Endothelial cell of umbilical vein (primary cell): ENCODE results near the gene EPB41L1. TPM values are rescaled to one million over a fixed set of nuclear protein-coding genes. Genes with fewer than 3 reads are reported as not detected.

Experiments
- BruUV-seq: library from RNA; stranded (reverse); fragments of 400-500 nt; replicated peaks from 2 replicates; lab custom pipeline; 2021; lab: Mats Ljungman, UMichigan
- CTCF ChIA-PET: fragments of 300-600, 350-600 bp; sonication (Branson Sonifier 250); formaldehyde crosslinking; loops from one replicate; lab custom pipeline; 2021; ENCODE audit warnings: antibody characterized with exemption, inconsistent platforms; lab: Charles Lee
- POLR2A ChIA-PET: fragments of 300-600, 350-600 bp; sonication (Branson Sonifier 250); formaldehyde crosslinking; loops from one replicate; lab custom pipeline; 2021; ENCODE audit warnings: antibody characterized with exemption, inconsistent platforms; lab: Charles Lee
- DNase-seq: peaks from one replicate; pipeline ENCODE4 v3.0.0-alpha.2; 2011; ENCODE audit warnings: low read depth, low spot score
- FAIRE-seq: peaks from 2 replicates; lab custom pipeline; 2011; peaks lifted over from hg19 to GRCh38; lab: Jason Lieb, UNC
- H2AFZ ChIP-seq: 2 replicates; pipeline ENCODE4 v1.6.0; 2012; ENCODE audit warnings: low read depth, low read length, control low read depth, inconsistent platforms
- H3K27ac ChIP-seq: 2 replicates; pipeline ENCODE4 v1.5.1; 2011; ENCODE audit warnings: low read depth, mild to moderate bottlenecking, control low read depth, low read length, moderate library complexity; ENCODE audit not compliant: insufficient read depth
- H3K27me3 ChIP-seq, 2 experiments: 2 replicates each; pipeline versions ENCODE4 v1.6.0 to v1.6.1; 2011; ENCODE audit warnings: low read length in 2 of 2, mixed read lengths in 1 of 2; ENCODE audit not compliant: control insufficient read depth in 2 of 2, insufficient read depth in 2 of 2
- H3K36me3 ChIP-seq, 2 experiments: 2 replicates in 1 of 2; 3 replicates in 1 of 2; pipeline ENCODE4 v1.5.1; 2011; ENCODE audit warnings: low read length in 2 of 2, mild to moderate bottlenecking in 1 of 2, moderate library complexity in 1 of 2; ENCODE audit not compliant: control insufficient read depth in 2 of 2, insufficient read depth in 2 of 2; ENCODE audit errors: extremely low read depth in 1 of 2
- H3K4me1 ChIP-seq: 3 replicates; pipeline ENCODE4 v1.5.1; 2011; ENCODE audit warnings: mild to moderate bottlenecking, low read length; ENCODE audit not compliant: control insufficient read depth, insufficient read depth; ENCODE audit errors: extremely low read depth
- H3K4me2 ChIP-seq: 2 replicates; pipeline ENCODE4 v1.6.1; 2011; ENCODE audit warnings: low read length, control low read depth, mixed read lengths; ENCODE audit not compliant: insufficient read depth
- H3K4me3 ChIP-seq, 3 experiments: fragments of 200-600 bp in 1 of 3; sonication (generic), shearing (Covaris generic) in 1 of 3; replicated peaks in 1 of 3; 2 replicates each; pipeline ENCODE4 v1.5.1; 2011 to 2016; ENCODE audit warnings: control low read depth in 3 of 3, low read length in 3 of 3, mild to moderate bottlenecking in 2 of 3, inconsistent platforms in 1 of 3, low read depth in 1 of 3, moderate library complexity in 1 of 3; ENCODE audit not compliant: insufficient read depth in 1 of 3
- H3K79me2 ChIP-seq: 2 replicates; pipeline ENCODE4 v1.6.0; 2012; ENCODE audit warnings: low read length, inconsistent platforms; ENCODE audit not compliant: control insufficient read depth, insufficient read depth
- H3K9ac ChIP-seq: replicated peaks from 2 replicates; pipeline ENCODE3; 2011; ENCODE audit warnings: low read length, control low read depth; ENCODE audit not compliant: insufficient read depth; ENCODE audit errors: extremely low read depth
- H3K9me1 ChIP-seq: replicated peaks from 3 replicates; pipeline ENCODE4 v1.6.0; 2011; ENCODE audit warnings: mild to moderate bottlenecking, low read length; ENCODE audit not compliant: control insufficient read depth, insufficient read depth; ENCODE audit errors: extremely low read depth
- H3K9me3 ChIP-seq: replicated peaks from 2 replicates; pipeline ENCODE4 v1.5.1; 2012; ENCODE audit warnings: low read length, inconsistent platforms; ENCODE audit not compliant: control insufficient read depth, insufficient read depth
- H4K20me1 ChIP-seq: replicated peaks from 2 replicates; pipeline ENCODE3; 2011; ENCODE audit warnings: mild to moderate bottlenecking, low read length; ENCODE audit not compliant: control insufficient read depth, insufficient read depth; ENCODE audit errors: extremely low read depth
- EZH2 ChIP-seq: IDR thresholded peaks from 2 replicates; pipeline ENCODE4 v1.6.1; 2012; ENCODE audit warnings: borderline replicate concordance, low read depth, mild to moderate bottlenecking, moderate library complexity, low read length, inconsistent platforms; ENCODE audit not compliant: severe bottlenecking
- FOS ChIP-seq: IDR thresholded peaks from 2 replicates; pipeline ENCODE4 v1.6.1; 2011; ENCODE audit warnings: mild to moderate bottlenecking, low read length, moderate library complexity, borderline replicate concordance; ENCODE audit not compliant: insufficient read depth
- GATA2 ChIP-seq: IDR thresholded peaks from 2 replicates; pipeline ENCODE4 v1.7.0; 2011; ENCODE audit warnings: low read depth, mild to moderate bottlenecking, moderate library complexity, mixed read lengths, low read length; ENCODE audit not compliant: insufficient read length, insufficient read depth
- MYC ChIP-seq: IDR thresholded peaks from one replicate; pipeline ENCODE4 v1.6.1; 2011; ENCODE audit warnings: mild to moderate bottlenecking, low read depth, low read length
- POLR2A ChIP-seq: IDR thresholded peaks from 2 replicates; pipeline ENCODE4 v1.6.1; 2012; ENCODE audit warnings: low read depth, mild to moderate bottlenecking, control low read depth, low read length
- POLR2AphosphoS5 ChIP-seq: IDR thresholded peaks from 2 replicates; pipeline ENCODE4 v1.6.1; 2012; ENCODE audit warnings: low read depth, mild to moderate bottlenecking, control low read depth, low read length, moderate library complexity; ENCODE audit not compliant: insufficient read depth
- dilution Hi-C: fragments of 300-500 bp; cut with MboI; formaldehyde crosslinking; loops from one replicate; pipeline ENCODE4 v1.15.0; 2019; ENCODE audit warnings: low sequenced_read_pairs; ENCODE audit not compliant: extremely low pct_ligation_motif_present
- intact Hi-C: fragments of 100-400 bp; cut with micrococcal nuclease; formaldehyde crosslinking; loops from one replicate; pipeline ENCODE4 v1.10.0; 2022
- polyA plus RNA-seq, 4 experiments: library from polyadenylated mRNA; depleted of rRNA in 3 of 4; stranded (reverse) in 3 of 4; unstranded in 1 of 4; fragments of >200 nt; gene quantifications; 2 replicates each; pipeline versions ENCODE4 v1.2.1 to v1.2.3, GENCODE V29; 2011 to 2012; ENCODE audit warnings: missing spikeins in 1 of 4
- total RNA-seq: library from RNA; stranded (reverse); gene quantifications from 2 replicates; pipeline ENCODE4 v1.2.3, GENCODE V29; 2021
- TF ChIP-seq, protein P1 (sequence below): IDR thresholded peaks from 2 replicates; pipeline ENCODE4 v1.6.1; 2011; ENCODE audit not compliant: insufficient read depth, insufficient read length
- TF ChIP-seq, protein P2 (sequence below), 2 donors: IDR thresholded peaks; 1 replicate in 1 of 2; 2 replicates in 1 of 2; pipeline ENCODE4 v1.5.1; 2011; ENCODE audit warnings: low read length in 2 of 2, mild to moderate bottlenecking in 2 of 2, moderate library complexity in 2 of 2, control low read depth in 1 of 2, inconsistent platforms in 1 of 2, low read depth in 1 of 2; ENCODE audit not compliant: insufficient read depth in 1 of 2; ENCODE audit errors: extremely low read depth in 1 of 2

Gene EPB41L1
- total and polyA plus RNA-seq, 2 donors (not counting 3 experiments of a cell fraction or from before 2014, with no cell fraction given), result 6.1 to 12.2 TPM

DNA sequence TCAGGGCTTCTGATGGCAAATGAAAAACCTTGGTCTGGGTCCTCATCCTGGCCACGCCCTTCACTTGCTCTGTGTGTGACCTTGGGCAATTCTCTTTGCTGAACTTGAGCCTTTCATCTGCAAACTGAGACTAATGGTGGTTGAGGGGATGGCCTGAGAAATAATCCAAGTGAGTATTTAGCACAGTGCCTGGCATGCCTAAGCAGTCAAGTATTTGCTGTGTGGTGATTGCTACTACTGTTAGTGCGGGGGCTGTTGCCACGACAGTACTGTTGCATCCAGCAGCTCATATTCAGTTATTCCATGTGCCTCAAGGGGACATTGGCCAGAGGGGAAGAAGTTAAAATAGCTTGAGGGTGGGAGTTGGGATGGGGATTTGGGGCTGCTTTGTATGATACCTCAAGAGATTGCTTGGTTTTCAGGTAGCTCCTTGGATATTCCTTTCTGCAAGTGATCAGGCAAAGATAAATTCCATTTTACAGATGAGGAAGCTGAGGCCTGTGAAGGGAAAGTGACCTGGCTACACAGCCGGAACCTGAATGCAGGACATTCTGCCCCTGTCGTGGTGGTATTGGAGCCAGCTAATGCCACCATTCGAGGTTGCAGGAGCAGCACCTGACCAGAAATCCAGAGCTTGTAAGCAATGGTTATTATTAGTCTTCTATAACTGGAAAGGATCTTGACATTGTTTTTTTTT lies 45.1 kb upstream of the EPB41L1 start:
- no peaks in the 10 kb centered on the region for H3K36me3 ChIP-seq
- no peaks in the 10 kb centered on the region for H3K27me3 ChIP-seq
- DNase-seq (no peak), FAIRE-seq (no peak)
- H3K9me1 ChIP-seq, result no peaks in the 10 kb centered on the region
- POLR2A ChIA-PET, result interaction anchor here (0.6 kb wide), 2 partner anchors 40 to 363 kb away, joined by 3 read pairs; no protein-coding TSS in a partner anchor
- no peaks in the 10 kb centered on the region for H3K4me1 ChIP-seq
- no peak for TF ChIP-seq GATA2
- no peak for TF ChIP-seq MYC
- TF ChIP-seq, protein P1, sequence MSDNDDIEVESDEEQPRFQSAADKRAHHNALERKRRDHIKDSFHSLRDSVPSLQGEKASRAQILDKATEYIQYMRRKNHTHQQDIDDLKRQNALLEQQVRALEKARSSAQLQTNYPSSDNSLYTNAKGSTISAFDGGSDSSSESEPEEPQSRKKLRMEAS, result no peak
- no peak for TF ChIP-seq POLR2AphosphoS5
- no peak for TF ChIP-seq EZH2
- TF ChIP-seq, protein P2, sequence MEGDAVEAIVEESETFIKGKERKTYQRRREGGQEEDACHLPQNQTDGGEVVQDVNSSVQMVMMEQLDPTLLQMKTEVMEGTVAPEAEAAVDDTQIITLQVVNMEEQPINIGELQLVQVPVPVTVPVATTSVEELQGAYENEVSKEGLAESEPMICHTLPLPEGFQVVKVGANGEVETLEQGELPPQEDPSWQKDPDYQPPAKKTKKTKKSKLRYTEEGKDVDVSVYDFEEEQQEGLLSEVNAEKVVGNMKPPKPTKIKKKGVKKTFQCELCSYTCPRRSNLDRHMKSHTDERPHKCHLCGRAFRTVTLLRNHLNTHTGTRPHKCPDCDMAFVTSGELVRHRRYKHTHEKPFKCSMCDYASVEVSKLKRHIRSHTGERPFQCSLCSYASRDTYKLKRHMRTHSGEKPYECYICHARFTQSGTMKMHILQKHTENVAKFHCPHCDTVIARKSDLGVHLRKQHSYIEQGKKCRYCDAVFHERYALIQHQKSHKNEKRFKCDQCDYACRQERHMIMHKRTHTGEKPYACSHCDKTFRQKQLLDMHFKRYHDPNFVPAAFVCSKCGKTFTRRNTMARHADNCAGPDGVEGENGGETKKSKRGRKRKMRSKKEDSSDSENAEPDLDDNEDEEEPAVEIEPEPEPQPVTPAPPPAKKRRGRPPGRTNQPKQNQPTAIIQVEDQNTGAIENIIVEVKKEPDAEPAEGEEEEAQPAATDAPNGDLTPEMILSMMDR (IDR thresholded peaks at IDR 0.05; ENCODE audit: extremely low read depth in 1 of 2, insufficient read depth in 1 of 2, low read depth in 1 of 2, low read length in 2 of 2), result no peak
- no peak for TF ChIP-seq FOS
- TF ChIP-seq POLR2A, result no peak
- CTCF ChIA-PET, result interaction anchor here (0.7 to 2.8 kb wide), 6 partner anchors 29 to 119 kb away, joined by 3 to 12 read pairs (median 4); no protein-coding TSS in a partner anchor
- no peak overlapping the region for H3K4me2 ChIP-seq
- BruUV-seq, result no TSS peak
- H3K9ac ChIP-seq, result no peak overlapping the region
- H3K9me3 ChIP-seq, result no peaks in the 10 kb centered on the region
- H3K27ac ChIP-seq, result no peak overlapping the region
- intact Hi-C loops, result no loop called here
- no peaks in the 10 kb centered on the region for H4K20me1 ChIP-seq
- no peaks in the 10 kb centered on the region for H3K79me2 ChIP-seq
- H2AFZ ChIP-seq, result no peak overlapping the region
- dilution Hi-C loops, result no loop called here
- H3K4me3 ChIP-seq, result no peak overlapping the region
